Measurements from ENCODE around the gene TTLL9. TPM values are rescaled to one million over a fixed set of nuclear protein-coding genes. Genes with fewer than 3 reads are reported as not detected.
A peak's percentile ranks its signal among the peaks of the same experiment; 100 is the strongest.

TTLL9 gene
- total and polyA plus RNA-seq, 2 of the 13 experiments (the other 11 are each of a cell fraction or from before 2014, with no cell fraction given), result not detected

GRCh38 chr20:31822421-31823330 is 47.8 kb upstream of the TTLL9 start (continued):
- TF ChIP-seq ZNF777 (CRISPR knock-in tag; IDR thresholded peaks at IDR 0.05) (peak; percentile 37; the same call in 1 of the 2 replicates), ARID5B (CRISPR knock-in tag; IDR thresholded peaks at IDR 0.05) (peak; percentile 41; the same call in 1 of the 2 replicates), MAX (IDR thresholded peaks at IDR 0.05) (0 out of 2 replicates have a peak, but pooled peaks have one; percentile 3), STAG1 (CRISPR knock-in tag; IDR thresholded peaks at IDR 0.05) (peak; percentile 98), ZNF839 (CRISPR knock-in tag; IDR thresholded peaks at IDR 0.05; ENCODE audit: borderline replicate concordance) (peak; percentile 48; the same call in 1 of the 2 replicates), ZBTB40 (IDR thresholded peaks at IDR 0.05) (no peak), ZBTB40 (CRISPR knock-in tag; IDR thresholded peaks at IDR 0.05) (peak; percentile 69; the same call in 1 of the 2 replicates), HOXA5 (CRISPR knock-in tag; IDR thresholded peaks at IDR 0.05) (0 out of 2 replicates have a peak, but pooled peaks have one; percentile 29), ZSCAN20 (CRISPR knock-in tag; IDR thresholded peaks at IDR 0.05; ENCODE audit: borderline replicate concordance) (0 out of 2 replicates have a peak, but pooled peaks have one; percentile 23), MXD1 (CRISPR knock-in tag; IDR thresholded peaks at IDR 0.05) (0 out of 2 replicates have a peak, but pooled peaks have one; percentile 21), PPARG (CRISPR knock-in tag; conservative IDR thresholded peaks at IDR 0.05) (0 out of 2 replicates have a peak, but pooled peaks have one; percentile 13), BORCS8-MEF2B (CRISPR knock-in tag; IDR thresholded peaks at IDR 0.05) (peak; percentile 72; the same call in 1 of the 2 replicates), KDM5B (CRISPR knock-in tag; IDR thresholded peaks at IDR 0.05; ENCODE audit: borderline replicate concordance) (peak; percentile 64), POGZ (CRISPR knock-in tag; IDR thresholded peaks at IDR 0.05) (peak; percentile 55; the same call in 1 of the 2 replicates)

All from HepG2 (cell line).